ENCODE results near the gene PLEKHG4B. TPM values are rescaled to one million over a fixed set of nuclear protein-coding genes. Genes with fewer than 3 reads are reported as not detected.

PLEKHG4B gene
- total RNA-seq, 1 experiment from 2014 or later, result 51.4 TPM

DNA sequence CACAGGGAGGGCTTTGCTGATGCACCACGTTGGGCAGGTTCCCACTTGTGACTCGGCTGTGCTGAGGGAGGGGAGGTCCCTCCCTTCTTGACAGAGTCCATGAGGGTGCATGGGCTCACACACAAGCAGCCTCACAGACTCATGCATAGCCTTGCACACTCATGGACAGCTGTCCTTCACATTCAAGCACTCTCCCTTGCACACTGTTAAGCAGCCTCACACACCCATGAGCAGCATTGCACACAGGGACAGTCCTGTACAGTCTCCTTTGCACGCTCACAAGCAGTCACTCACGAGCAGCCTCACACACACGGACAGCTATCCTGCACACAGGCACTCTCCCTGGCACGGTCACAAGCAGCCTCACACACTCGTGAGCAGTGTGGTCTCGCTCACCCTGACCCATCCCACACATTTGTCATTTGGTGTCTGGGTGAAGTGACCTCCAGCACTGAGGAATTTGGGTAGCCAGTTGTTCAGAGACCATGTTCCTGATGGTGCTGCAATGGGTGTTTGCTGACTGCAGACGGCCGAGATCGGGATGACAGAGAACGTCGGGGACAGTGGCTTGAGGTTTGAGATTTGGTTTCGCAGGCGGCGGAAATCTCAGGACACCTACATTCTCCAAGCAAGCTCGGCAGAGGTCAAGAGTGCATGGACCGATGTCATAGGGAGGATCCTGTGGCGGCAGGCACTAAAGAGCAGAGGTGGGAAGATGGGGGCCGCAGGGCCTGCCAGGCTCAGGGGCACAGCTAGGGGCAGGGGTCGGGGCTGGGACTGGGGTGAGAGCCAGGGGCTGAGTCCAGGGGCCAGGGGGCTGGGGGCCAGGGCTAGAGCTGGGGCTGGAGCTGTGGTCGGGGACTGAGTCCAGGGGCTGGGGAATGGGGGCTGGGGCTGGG lies 81.7 kb downstream of the PLEKHG4B start (continued):
- TF ChIP-seq ELF4 (CRISPR knock-in tag; IDR thresholded peaks at IDR 0.05; ENCODE audit: low read depth), result no peak
- no peak for TF ChIP-seq ZNF423 (CRISPR knock-in tag; IDR thresholded peaks at IDR 0.05)
- TF ChIP-seq, protein P1, sequence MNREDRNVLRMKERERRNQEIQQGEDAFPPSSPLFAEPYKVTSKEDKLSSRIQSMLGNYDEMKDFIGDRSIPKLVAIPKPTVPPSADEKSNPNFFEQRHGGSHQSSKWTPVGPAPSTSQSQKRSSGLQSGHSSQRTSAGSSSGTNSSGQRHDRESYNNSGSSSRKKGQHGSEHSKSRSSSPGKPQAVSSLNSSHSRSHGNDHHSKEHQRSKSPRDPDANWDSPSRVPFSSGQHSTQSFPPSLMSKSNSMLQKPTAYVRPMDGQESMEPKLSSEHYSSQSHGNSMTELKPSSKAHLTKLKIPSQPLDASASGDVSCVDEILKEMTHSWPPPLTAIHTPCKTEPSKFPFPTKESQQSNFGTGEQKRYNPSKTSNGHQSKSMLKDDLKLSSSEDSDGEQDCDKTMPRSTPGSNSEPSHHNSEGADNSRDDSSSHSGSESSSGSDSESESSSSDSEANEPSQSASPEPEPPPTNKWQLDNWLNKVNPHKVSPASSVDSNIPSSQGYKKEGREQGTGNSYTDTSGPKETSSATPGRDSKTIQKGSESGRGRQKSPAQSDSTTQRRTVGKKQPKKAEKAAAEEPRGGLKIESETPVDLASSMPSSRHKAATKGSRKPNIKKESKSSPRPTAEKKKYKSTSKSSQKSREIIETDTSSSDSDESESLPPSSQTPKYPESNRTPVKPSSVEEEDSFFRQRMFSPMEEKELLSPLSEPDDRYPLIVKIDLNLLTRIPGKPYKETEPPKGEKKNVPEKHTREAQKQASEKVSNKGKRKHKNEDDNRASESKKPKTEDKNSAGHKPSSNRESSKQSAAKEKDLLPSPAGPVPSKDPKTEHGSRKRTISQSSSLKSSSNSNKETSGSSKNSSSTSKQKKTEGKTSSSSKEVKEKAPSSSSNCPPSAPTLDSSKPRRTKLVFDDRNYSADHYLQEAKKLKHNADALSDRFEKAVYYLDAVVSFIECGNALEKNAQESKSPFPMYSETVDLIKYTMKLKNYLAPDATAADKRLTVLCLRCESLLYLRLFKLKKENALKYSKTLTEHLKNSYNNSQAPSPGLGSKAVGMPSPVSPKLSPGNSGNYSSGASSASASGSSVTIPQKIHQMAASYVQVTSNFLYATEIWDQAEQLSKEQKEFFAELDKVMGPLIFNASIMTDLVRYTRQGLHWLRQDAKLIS (CRISPR knock-in tag; IDR thresholded peaks at IDR 0.05; ENCODE audit: borderline replicate concordance), result no peak
- TF ChIP-seq, protein P2, sequence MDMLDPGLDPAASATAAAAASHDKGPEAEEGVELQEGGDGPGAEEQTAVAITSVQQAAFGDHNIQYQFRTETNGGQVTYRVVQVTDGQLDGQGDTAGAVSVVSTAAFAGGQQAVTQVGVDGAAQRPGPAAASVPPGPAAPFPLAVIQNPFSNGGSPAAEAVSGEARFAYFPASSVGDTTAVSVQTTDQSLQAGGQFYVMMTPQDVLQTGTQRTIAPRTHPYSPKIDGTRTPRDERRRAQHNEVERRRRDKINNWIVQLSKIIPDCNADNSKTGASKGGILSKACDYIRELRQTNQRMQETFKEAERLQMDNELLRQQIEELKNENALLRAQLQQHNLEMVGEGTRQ (CRISPR knock-in tag; IDR thresholded peaks at IDR 0.05), result no peak
- no peak for TF ChIP-seq TP53 (CRISPR knock-in tag; IDR thresholded peaks at IDR 0.05)
- TF ChIP-seq NFE2L1 (CRISPR knock-in tag; IDR thresholded peaks at IDR 0.05), result no peak
- TF ChIP-seq, protein P3, sequence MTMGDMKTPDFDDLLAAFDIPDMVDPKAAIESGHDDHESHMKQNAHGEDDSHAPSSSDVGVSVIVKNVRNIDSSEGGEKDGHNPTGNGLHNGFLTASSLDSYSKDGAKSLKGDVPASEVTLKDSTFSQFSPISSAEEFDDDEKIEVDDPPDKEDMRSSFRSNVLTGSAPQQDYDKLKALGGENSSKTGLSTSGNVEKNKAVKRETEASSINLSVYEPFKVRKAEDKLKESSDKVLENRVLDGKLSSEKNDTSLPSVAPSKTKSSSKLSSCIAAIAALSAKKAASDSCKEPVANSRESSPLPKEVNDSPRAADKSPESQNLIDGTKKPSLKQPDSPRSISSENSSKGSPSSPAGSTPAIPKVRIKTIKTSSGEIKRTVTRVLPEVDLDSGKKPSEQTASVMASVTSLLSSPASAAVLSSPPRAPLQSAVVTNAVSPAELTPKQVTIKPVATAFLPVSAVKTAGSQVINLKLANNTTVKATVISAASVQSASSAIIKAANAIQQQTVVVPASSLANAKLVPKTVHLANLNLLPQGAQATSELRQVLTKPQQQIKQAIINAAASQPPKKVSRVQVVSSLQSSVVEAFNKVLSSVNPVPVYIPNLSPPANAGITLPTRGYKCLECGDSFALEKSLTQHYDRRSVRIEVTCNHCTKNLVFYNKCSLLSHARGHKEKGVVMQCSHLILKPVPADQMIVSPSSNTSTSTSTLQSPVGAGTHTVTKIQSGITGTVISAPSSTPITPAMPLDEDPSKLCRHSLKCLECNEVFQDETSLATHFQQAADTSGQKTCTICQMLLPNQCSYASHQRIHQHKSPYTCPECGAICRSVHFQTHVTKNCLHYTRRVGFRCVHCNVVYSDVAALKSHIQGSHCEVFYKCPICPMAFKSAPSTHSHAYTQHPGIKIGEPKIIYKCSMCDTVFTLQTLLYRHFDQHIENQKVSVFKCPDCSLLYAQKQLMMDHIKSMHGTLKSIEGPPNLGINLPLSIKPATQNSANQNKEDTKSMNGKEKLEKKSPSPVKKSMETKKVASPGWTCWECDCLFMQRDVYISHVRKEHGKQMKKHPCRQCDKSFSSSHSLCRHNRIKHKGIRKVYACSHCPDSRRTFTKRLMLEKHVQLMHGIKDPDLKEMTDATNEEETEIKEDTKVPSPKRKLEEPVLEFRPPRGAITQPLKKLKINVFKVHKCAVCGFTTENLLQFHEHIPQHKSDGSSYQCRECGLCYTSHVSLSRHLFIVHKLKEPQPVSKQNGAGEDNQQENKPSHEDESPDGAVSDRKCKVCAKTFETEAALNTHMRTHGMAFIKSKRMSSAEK (CRISPR knock-in tag; IDR thresholded peaks at IDR 0.05; ENCODE audit: borderline replicate concordance), result no peak
- TF ChIP-seq, protein P4, sequence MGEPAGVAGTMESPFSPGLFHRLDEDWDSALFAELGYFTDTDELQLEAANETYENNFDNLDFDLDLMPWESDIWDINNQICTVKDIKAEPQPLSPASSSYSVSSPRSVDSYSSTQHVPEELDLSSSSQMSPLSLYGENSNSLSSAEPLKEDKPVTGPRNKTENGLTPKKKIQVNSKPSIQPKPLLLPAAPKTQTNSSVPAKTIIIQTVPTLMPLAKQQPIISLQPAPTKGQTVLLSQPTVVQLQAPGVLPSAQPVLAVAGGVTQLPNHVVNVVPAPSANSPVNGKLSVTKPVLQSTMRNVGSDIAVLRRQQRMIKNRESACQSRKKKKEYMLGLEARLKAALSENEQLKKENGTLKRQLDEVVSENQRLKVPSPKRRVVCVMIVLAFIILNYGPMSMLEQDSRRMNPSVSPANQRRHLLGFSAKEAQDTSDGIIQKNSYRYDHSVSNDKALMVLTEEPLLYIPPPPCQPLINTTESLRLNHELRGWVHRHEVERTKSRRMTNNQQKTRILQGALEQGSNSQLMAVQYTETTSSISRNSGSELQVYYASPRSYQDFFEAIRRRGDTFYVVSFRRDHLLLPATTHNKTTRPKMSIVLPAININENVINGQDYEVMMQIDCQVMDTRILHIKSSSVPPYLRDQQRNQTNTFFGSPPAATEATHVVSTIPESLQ (CRISPR knock-in tag; IDR thresholded peaks at IDR 0.05), result no peak

DNA sequence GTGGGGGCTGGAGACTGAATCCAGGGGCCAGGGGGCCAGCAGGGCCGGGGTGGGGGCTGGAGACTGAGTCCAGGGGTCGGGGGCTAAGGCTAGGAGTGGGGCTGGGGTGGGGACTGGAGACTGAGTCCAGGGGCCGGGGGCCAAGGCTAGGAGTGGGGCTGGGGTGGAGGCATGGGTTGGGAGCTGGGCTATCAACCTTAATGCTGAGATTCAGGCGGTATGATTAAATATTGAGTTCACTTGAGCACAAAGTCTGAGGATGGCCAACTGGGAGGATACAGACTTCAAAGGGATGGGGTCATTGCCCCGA lies 82.3 kb downstream of the PLEKHG4B start:
- Mint-ChIP-seq H3K4me1 (no peaks in the 10 kb centered on the region), H3K36me3 (peaks cover 14% of the 10 kb centered on the region), H3K9me3 (no peaks in the 10 kb centered on the region), H3K27me3 (ENCODE audit: low read depth) (no peaks in the 10 kb centered on the region), H3K4me3 (no peak overlapping the region), H3K27ac (no peak overlapping the region)
- CTCF ChIA-PET, result no interaction called here
- DNase-seq (ENCODE audit: low spot score), result no peak
- TF ChIP-seq TCF7 (CRISPR knock-in tag; IDR thresholded peaks at IDR 0.05; ENCODE audit: low read depth), result no peak
- TF ChIP-seq, protein P5, sequence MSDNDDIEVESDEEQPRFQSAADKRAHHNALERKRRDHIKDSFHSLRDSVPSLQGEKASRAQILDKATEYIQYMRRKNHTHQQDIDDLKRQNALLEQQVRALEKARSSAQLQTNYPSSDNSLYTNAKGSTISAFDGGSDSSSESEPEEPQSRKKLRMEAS (CRISPR knock-in tag; IDR thresholded peaks at IDR 0.05), result no peak
- TF ChIP-seq ZNF396 (CRISPR knock-in tag; IDR thresholded peaks at IDR 0.05; ENCODE audit: borderline replicate concordance), result no peak
- no peak for TF ChIP-seq KAT7 (CRISPR knock-in tag; IDR thresholded peaks at IDR 0.05; ENCODE audit: borderline replicate concordance)
- TF ChIP-seq JUN (CRISPR knock-in tag; IDR thresholded peaks at IDR 0.05), result no peak
- no peak for TF ChIP-seq NR2C2 (CRISPR knock-in tag; IDR thresholded peaks at IDR 0.05)
- TF ChIP-seq, protein P6, sequence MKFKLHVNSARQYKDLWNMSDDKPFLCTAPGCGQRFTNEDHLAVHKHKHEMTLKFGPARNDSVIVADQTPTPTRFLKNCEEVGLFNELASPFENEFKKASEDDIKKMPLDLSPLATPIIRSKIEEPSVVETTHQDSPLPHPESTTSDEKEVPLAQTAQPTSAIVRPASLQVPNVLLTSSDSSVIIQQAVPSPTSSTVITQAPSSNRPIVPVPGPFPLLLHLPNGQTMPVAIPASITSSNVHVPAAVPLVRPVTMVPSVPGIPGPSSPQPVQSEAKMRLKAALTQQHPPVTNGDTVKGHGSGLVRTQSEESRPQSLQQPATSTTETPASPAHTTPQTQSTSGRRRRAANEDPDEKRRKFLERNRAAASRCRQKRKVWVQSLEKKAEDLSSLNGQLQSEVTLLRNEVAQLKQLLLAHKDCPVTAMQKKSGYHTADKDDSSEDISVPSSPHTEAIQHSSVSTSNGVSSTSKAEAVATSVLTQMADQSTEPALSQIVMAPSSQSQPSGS (CRISPR knock-in tag; IDR thresholded peaks at IDR 0.05; ENCODE audit: borderline replicate concordance, low read depth), result no peak
- TF ChIP-seq GTF2I (CRISPR knock-in tag; conservative IDR thresholded peaks at IDR 0.05), result no peak
- ATAC-seq, result no peak
- POLR2A ChIA-PET, result interaction anchor here (0.5 kb wide), 1 partner anchor 36 kb away, joined by 3 read pairs; no protein-coding TSS in a partner anchor

All from WTC11 (cell line).